Measurements from ENCODE around the gene COL12A1.

Gene COL12A1

DNA sequence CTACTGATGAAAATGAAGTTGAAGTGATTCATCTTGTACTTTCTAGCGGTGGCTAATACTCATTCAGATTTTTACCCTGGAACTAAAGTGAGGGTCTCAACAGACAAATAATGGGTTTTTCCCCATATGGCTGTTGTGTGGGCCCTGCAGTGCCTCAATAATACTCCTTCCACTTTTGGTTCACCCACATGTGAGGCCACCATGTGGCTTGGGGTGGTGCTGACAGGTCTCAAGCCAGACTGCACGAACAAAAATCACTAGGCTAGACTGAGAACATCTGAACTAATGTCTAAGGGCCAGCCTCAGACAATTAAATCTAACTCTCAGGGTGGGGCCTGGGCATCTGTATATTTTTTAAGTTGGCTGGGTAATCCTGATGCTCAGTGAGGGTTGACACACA lies 7.9 kb upstream of the COL12A1 start:
- Histone ChIP-seq H3K9ac (ENCODE audit: low read length in 5 of 5) (no peak overlapping the region), H3K4me1 (ENCODE audit: control insufficient read depth in 5 of 5, insufficient read depth in 5 of 5, low read length in 5 of 5) (peaks cover 4 to 41% (median 35%) of the 10 kb centered on the region in 5 donors), H3K27ac (ENCODE audit: low read depth, low read length) (peak overlapping the region; percentile 11)

GRCh38 chr6:75213112-75213511 lies 7.3 kb upstream of the COL12A1 start:
- peaks cover 4 to 46% (median 41%) of the 10 kb centered on the region in 5 donors for H3K4me1 ChIP-seq (ENCODE audit: control insufficient read depth in 5 of 5, insufficient read depth in 5 of 5, low read length in 5 of 5)
- no peaks in the 10 kb centered on the region for H3K27me3 ChIP-seq (ENCODE audit: control insufficient read depth in 5 of 5, insufficient read depth in 4 of 5, low read length in 5 of 5)
- no peaks in the 10 kb centered on the region for H3K36me3 ChIP-seq (ENCODE audit: control insufficient read depth in 5 of 5, insufficient read depth in 5 of 5, low read length in 5 of 5)
- H3K27ac ChIP-seq (ENCODE audit: low read depth, low read length): peak overlapping the region; percentile 75
- H3K4me3 ChIP-seq (ENCODE audit: low read depth in 1 of 5, low read length in 5 of 5): no peak overlapping the region
- H3K9ac ChIP-seq (ENCODE audit: low read length in 5 of 5): no peak overlapping the region
- no peaks in the 10 kb centered on the region for H3K9me3 ChIP-seq (ENCODE audit: control insufficient read depth in 5 of 5, low read length in 5 of 5)

More for the DNA sequence above, 7.9 kb upstream of the COL12A1 start:
- no peaks in the 10 kb centered on the region for H3K36me3 ChIP-seq (ENCODE audit: control insufficient read depth in 5 of 5, insufficient read depth in 5 of 5, low read length in 5 of 5)
- H3K4me3 ChIP-seq (ENCODE audit: low read depth in 1 of 5, low read length in 5 of 5): no peak overlapping the region
- H3K9me3 ChIP-seq (ENCODE audit: control insufficient read depth in 5 of 5, low read length in 5 of 5): no peaks in the 10 kb centered on the region
- no peaks in the 10 kb centered on the region for H3K27me3 ChIP-seq (ENCODE audit: control insufficient read depth in 5 of 5, insufficient read depth in 4 of 5, low read length in 5 of 5)

- no peak overlapping the region for H3K4me3 ChIP-seq (ENCODE audit: low read depth in 1 of 5, low read length in 5 of 5)
- H3K27me3 ChIP-seq (ENCODE audit: control insufficient read depth in 5 of 5, insufficient read depth in 4 of 5, low read length in 5 of 5): peaks cover 0 to 4% (median 0%) of the 10 kb centered on the region in 5 donors
- H3K9ac ChIP-seq (ENCODE audit: low read length in 5 of 5): peak overlapping the region in 1 of 5 donors; percentile 49
- peak overlapping the region; percentile 75 for H3K27ac ChIP-seq (ENCODE audit: low read depth, low read length)
- H3K4me1 ChIP-seq (ENCODE audit: control insufficient read depth in 5 of 5, insufficient read depth in 5 of 5, low read length in 5 of 5): peaks cover 2 to 49% (median 43%) of the 10 kb centered on the region in 5 donors
- no peaks in the 10 kb centered on the region for H3K36me3 ChIP-seq (ENCODE audit: control insufficient read depth in 5 of 5, insufficient read depth in 5 of 5, low read length in 5 of 5)
- H3K9me3 ChIP-seq (ENCODE audit: control insufficient read depth in 5 of 5, low read length in 5 of 5): no peaks in the 10 kb centered on the region
Measured at GRCh38 chr6:75211920-75212590, 6.2 kb upstream of the COL12A1 start.

- Histone ChIP-seq H3K36me3 (ENCODE audit: control insufficient read depth in 5 of 5, insufficient read depth in 5 of 5, low read length in 5 of 5) (no peaks in the 10 kb centered on the region), H3K9me3 (ENCODE audit: control insufficient read depth in 5 of 5, low read length in 5 of 5) (no peaks in the 10 kb centered on the region), H3K4me1 (ENCODE audit: control insufficient read depth in 5 of 5, insufficient read depth in 5 of 5, low read length in 5 of 5) (peaks cover 0 to 53% (median 48%) of the 10 kb centered on the region in 5 donors), H3K27me3 (ENCODE audit: control insufficient read depth in 5 of 5, insufficient read depth in 4 of 5, low read length in 5 of 5) (peaks cover 0 to 10% (median 0%) of the 10 kb centered on the region in 5 donors), H3K4me3 (ENCODE audit: low read depth in 1 of 5, low read length in 5 of 5) (no peak overlapping the region), H3K9ac (ENCODE audit: low read length in 5 of 5) (peak overlapping the region in 1 of 5 donors; percentile 40), H3K27ac (ENCODE audit: low read depth, low read length) (peak overlapping the region; percentile 75)
Measured at GRCh38 chr6:75210885-75211739, 5.3 kb upstream of the COL12A1 start.

- peaks cover 0 to 11% (median 0%) of the 10 kb centered on the region in 5 donors for H3K27me3 ChIP-seq (ENCODE audit: control insufficient read depth in 5 of 5, insufficient read depth in 4 of 5, low read length in 5 of 5)
- H3K4me1 ChIP-seq (ENCODE audit: control insufficient read depth in 5 of 5, insufficient read depth in 5 of 5, low read length in 5 of 5): peaks cover 2 to 72% (median 66%) of the 10 kb centered on the region in 5 donors
- H3K27ac ChIP-seq (ENCODE audit: low read depth, low read length): no peak overlapping the region
- no peak overlapping the region for H3K9ac ChIP-seq (ENCODE audit: low read length in 5 of 5)
- H3K9me3 ChIP-seq (ENCODE audit: control insufficient read depth in 5 of 5, low read length in 5 of 5): no peaks in the 10 kb centered on the region
- no peaks in the 10 kb centered on the region for H3K36me3 ChIP-seq (ENCODE audit: control insufficient read depth in 5 of 5, insufficient read depth in 5 of 5, low read length in 5 of 5)
- peak overlapping the region in 2 of 5 donors; percentile 56 to 72 for H3K4me3 ChIP-seq (ENCODE audit: low read depth in 1 of 5, low read length in 5 of 5)
Measured at GRCh38 chr6:75209184-75209723, 3.4 kb upstream of the COL12A1 start.

- Histone ChIP-seq H3K4me3 (ENCODE audit: low read depth in 1 of 5, low read length in 5 of 5) (peak overlapping the region; percentile 56 to 85 (median 72)), H3K9ac (ENCODE audit: low read length in 5 of 5) (peak overlapping the region in 4 of 5 donors; percentile 2 to 57 (median 28)), H3K36me3 (ENCODE audit: control insufficient read depth in 5 of 5, insufficient read depth in 5 of 5, low read length in 5 of 5) (no peaks in the 10 kb centered on the region), H3K4me1 (ENCODE audit: control insufficient read depth in 5 of 5, insufficient read depth in 5 of 5, low read length in 5 of 5) (peaks cover 3 to 76% (median 72%) of the 10 kb centered on the region in 5 donors), H3K9me3 (ENCODE audit: control insufficient read depth in 5 of 5, low read length in 5 of 5) (no peaks in the 10 kb centered on the region), H3K27ac (ENCODE audit: low read depth, low read length) (peak overlapping the region; percentile 79), H3K27me3 (ENCODE audit: control insufficient read depth in 5 of 5, insufficient read depth in 4 of 5, low read length in 5 of 5) (peaks cover 0 to 11% (median 0%) of the 10 kb centered on the region in 5 donors)
Measured at GRCh38 chr6:75208298-75209183, 2.7 kb upstream of the COL12A1 start.

DNA sequence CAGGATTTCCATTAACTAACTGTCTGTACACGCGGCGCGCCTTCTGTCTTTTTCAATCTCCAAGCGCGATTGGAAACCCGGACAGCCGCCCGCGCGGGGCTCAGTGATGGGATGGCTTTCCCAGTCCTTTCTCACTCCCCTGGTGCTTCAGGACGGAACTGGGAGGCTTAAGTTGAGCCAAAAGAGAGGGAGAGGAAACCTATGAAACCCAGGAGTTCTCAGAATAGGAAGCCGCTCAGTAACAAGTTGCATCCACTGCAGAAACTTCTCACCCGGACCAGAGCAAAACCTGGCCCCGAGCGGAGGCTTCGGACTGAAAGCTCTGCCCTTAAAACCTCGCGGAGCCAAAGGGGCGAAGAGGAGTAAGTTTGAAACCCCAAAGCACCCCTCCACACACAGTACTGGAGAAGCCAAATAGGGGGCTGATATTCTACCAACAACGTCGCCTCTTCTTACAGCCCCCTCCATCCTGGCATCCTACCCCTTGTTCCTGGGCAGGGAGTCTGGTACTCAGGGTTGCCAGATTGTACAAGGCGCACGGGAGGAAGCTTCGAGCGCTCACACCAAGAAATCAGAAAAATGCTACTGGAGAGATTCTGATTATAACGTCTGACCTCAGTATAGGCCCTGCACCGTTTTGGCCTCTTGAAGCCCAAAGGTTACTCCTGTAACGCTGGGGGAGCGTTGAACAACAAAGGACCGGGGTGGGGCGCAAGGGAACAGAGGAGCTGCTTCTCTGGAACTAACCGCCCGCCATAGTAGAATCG lies 906 bp upstream of the COL12A1 start:
- no peaks in the 10 kb centered on the region for H3K36me3 ChIP-seq (ENCODE audit: control insufficient read depth in 5 of 5, insufficient read depth in 5 of 5, low read length in 5 of 5)
- H3K27me3 ChIP-seq (ENCODE audit: control insufficient read depth in 5 of 5, insufficient read depth in 4 of 5, low read length in 5 of 5): peaks cover 0 to 11% (median 3%) of the 10 kb centered on the region in 5 donors
- peak overlapping the region; percentile 79 for H3K27ac ChIP-seq (ENCODE audit: low read depth, low read length)
- H3K9me3 ChIP-seq (ENCODE audit: control insufficient read depth in 5 of 5, low read length in 5 of 5): no peaks in the 10 kb centered on the region
- peaks cover 3 to 78% (median 70%) of the 10 kb centered on the region in 5 donors for H3K4me1 ChIP-seq (ENCODE audit: control insufficient read depth in 5 of 5, insufficient read depth in 5 of 5, low read length in 5 of 5)
- peak overlapping the region; percentile 72 to 92 (median 77) for H3K4me3 ChIP-seq (ENCODE audit: low read depth in 1 of 5, low read length in 5 of 5)
- H3K9ac ChIP-seq (ENCODE audit: low read length in 5 of 5): peak overlapping the region in 3 of 5 donors; percentile 30 to 92 (median 64)

GRCh38 chr6:75204959-75205775 lies 686 bp downstream of the COL12A1 start:
- peak overlapping the region; percentile 72 to 98 (median 85) for H3K4me3 ChIP-seq (ENCODE audit: low read depth in 1 of 5, low read length in 5 of 5)
- H3K9ac ChIP-seq (ENCODE audit: low read length in 5 of 5): peak overlapping the region; percentile 56 to 92 (median 73)
- H3K9me3 ChIP-seq (ENCODE audit: control insufficient read depth in 5 of 5, low read length in 5 of 5): no peaks in the 10 kb centered on the region
- H3K36me3 ChIP-seq (ENCODE audit: control insufficient read depth in 5 of 5, insufficient read depth in 5 of 5, low read length in 5 of 5): no peaks in the 10 kb centered on the region
- H3K27me3 ChIP-seq (ENCODE audit: control insufficient read depth in 5 of 5, insufficient read depth in 4 of 5, low read length in 5 of 5): peaks cover 0 to 11% (median 3%) of the 10 kb centered on the region in 5 donors
- H3K4me1 ChIP-seq (ENCODE audit: control insufficient read depth in 5 of 5, insufficient read depth in 5 of 5, low read length in 5 of 5): peaks cover 3 to 76% (median 70%) of the 10 kb centered on the region in 5 donors
- peak overlapping the region; percentile 79 for H3K27ac ChIP-seq (ENCODE audit: low read depth, low read length)
